Glutamatergic neuron (in vitro differentiated cells): ENCODE data around the gene NEU1. TPM values are rescaled to one million over a fixed set of nuclear protein-coding genes. Genes with fewer than 3 reads are reported as not detected.

Source experiments
- DNase-seq: peaks from one replicate; pipeline ENCODE4 v3.0.0; 2022
- H3K27ac Mint-ChIP-seq: one replicate; pipeline ENCODE4 v1.8.0; 2020; ENCODE audit warnings: mild to moderate bottlenecking, mixed read lengths, inconsistent platforms; ENCODE audit not compliant: unreplicated experiment
- H3K27me3 Mint-ChIP-seq: one replicate; pipeline ENCODE4 v1.8.0; 2020; ENCODE audit warnings: mild to moderate bottlenecking, moderate library complexity, mixed read lengths, inconsistent platforms; ENCODE audit not compliant: unreplicated experiment
- H3K36me3 Mint-ChIP-seq: one replicate; pipeline ENCODE4 v1.8.0; 2020; ENCODE audit warnings: mild to moderate bottlenecking, mixed read lengths, inconsistent platforms; ENCODE audit not compliant: unreplicated experiment
- H3K4me1 Mint-ChIP-seq: one replicate; pipeline ENCODE4 v1.8.0; 2020; ENCODE audit warnings: mild to moderate bottlenecking, low read depth, mixed read lengths, inconsistent platforms; ENCODE audit not compliant: unreplicated experiment
- H3K4me3 Mint-ChIP-seq: one replicate; pipeline ENCODE4 v1.8.0; 2020; ENCODE audit warnings: mild to moderate bottlenecking, mixed read lengths, inconsistent platforms; ENCODE audit not compliant: unreplicated experiment
- H3K9me3 Mint-ChIP-seq: one replicate; pipeline ENCODE4 v1.8.0; 2020; ENCODE audit warnings: mild to moderate bottlenecking, moderate library complexity, mixed read lengths, inconsistent platforms; ENCODE audit not compliant: unreplicated experiment
- total RNA-seq: library from RNA; stranded (reverse); fragmentation: NEBNext Ultra II Directional; extraction: Animal tissue kit (Norgen Biotek cat#: 25700); gene quantifications from one replicate; pipeline ENCODE4 v1.2.1, GENCODE V29; 2021; ENCODE audit not compliant: unreplicated experiment
- TF ChIP-seq, protein P1 (sequence below): fragments of 200-600 bp; sonication (generic); IDR thresholded peaks from one replicate; pipeline ENCODE4 v1.5.0; 2021; ENCODE audit not compliant: partially characterized antibody, unreplicated experiment

Gene NEU1
- total RNA-seq, 1 donor from 2014 or later: 40.2 TPM

- TF ChIP-seq, protein P1, sequence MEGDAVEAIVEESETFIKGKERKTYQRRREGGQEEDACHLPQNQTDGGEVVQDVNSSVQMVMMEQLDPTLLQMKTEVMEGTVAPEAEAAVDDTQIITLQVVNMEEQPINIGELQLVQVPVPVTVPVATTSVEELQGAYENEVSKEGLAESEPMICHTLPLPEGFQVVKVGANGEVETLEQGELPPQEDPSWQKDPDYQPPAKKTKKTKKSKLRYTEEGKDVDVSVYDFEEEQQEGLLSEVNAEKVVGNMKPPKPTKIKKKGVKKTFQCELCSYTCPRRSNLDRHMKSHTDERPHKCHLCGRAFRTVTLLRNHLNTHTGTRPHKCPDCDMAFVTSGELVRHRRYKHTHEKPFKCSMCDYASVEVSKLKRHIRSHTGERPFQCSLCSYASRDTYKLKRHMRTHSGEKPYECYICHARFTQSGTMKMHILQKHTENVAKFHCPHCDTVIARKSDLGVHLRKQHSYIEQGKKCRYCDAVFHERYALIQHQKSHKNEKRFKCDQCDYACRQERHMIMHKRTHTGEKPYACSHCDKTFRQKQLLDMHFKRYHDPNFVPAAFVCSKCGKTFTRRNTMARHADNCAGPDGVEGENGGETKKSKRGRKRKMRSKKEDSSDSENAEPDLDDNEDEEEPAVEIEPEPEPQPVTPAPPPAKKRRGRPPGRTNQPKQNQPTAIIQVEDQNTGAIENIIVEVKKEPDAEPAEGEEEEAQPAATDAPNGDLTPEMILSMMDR: no peak
- H3K4me1 Mint-ChIP-seq: peaks cover 3% of the 10 kb centered on the region
- DNase-seq: no peak
- H3K36me3 Mint-ChIP-seq: peaks cover 5% of the 10 kb centered on the region
- H3K27me3 Mint-ChIP-seq: peaks cover 5% of the 10 kb centered on the region
- no peak overlapping the region for H3K4me3 Mint-ChIP-seq
- no peak overlapping the region for H3K27ac Mint-ChIP-seq
- H3K9me3 Mint-ChIP-seq: peaks cover 2% of the 10 kb centered on the region
These were observed 24.8 kb upstream of the NEU1 start for GRCh38 chr6:31887173-31888007.

- no peak overlapping the region for H3K27ac Mint-ChIP-seq
- H3K9me3 Mint-ChIP-seq: peaks cover 6% of the 10 kb centered on the region
- TF ChIP-seq, protein P1: no peak
- H3K27me3 Mint-ChIP-seq: peaks cover 8% of the 10 kb centered on the region
- H3K36me3 Mint-ChIP-seq: peaks cover 5% of the 10 kb centered on the region
- peaks cover 7% of the 10 kb centered on the region for H3K4me1 Mint-ChIP-seq
- no peak overlapping the region for H3K4me3 Mint-ChIP-seq
- no peak for DNase-seq
These were observed 23.9 kb upstream of the NEU1 start for GRCh38 chr6:31886541-31886991.

DNA sequence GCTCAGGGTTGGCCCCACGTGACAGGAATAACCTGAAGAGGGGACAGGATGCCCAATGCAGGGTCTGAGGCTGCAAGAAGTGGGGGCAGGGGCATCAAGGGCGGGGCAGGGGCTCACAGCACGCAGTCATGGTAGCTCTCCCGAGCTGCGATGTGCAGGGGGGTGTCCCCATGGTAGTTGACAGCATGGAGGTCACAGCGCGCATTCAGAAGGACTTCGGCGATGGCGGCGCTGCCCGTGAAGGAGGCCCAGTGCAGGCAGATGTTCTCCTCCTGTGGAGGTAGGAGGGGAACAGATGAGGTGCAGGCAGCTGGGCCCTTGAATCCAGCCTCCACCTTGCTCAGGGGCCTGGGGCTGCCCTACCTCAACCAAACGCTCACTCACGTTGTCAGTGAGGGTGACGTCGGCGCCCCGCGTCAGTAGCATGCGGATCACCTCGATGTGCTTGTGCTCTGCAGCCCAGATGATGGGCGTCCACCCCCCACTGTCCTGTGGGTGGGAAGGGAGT lies 22.0 kb upstream of the NEU1 start:
- no peak overlapping the region for H3K4me3 Mint-ChIP-seq
- H3K4me1 Mint-ChIP-seq: peaks cover 7% of the 10 kb centered on the region
- peaks cover 8% of the 10 kb centered on the region for H3K9me3 Mint-ChIP-seq
- DNase-seq: no peak
- no peak overlapping the region for H3K27ac Mint-ChIP-seq
- H3K27me3 Mint-ChIP-seq: peaks cover 9% of the 10 kb centered on the region
- TF ChIP-seq, protein P1: no peak
- peaks cover 10% of the 10 kb centered on the region for H3K36me3 Mint-ChIP-seq

DNA sequence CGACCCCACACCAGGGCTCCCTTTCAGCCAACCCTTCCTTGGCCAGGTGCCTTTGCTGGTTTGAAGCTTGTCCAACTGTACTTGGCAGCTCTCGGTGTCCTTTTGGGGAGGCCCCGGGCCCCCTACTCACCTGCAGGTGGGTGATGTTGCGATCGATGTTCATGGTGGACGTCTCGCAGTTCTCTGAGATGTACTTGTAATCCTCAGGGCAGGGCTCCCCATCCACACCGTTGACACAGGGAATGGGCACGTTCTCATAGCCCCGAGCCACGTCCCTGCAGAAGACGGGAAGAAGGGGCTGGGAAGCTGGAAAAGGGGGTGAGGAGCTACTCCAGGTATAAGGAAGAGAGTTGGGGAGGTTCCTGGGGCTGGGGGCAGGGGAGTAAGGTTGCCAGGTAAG lies 21.1 kb upstream of the NEU1 start:
- H3K27ac Mint-ChIP-seq: no peak overlapping the region

More for the DNA sequence above, 21.1 kb upstream of the NEU1 start:
- Mint-ChIP-seq H3K4me1 (peaks cover 9% of the 10 kb centered on the region), H3K4me3 (no peak overlapping the region), H3K36me3 (peaks cover 10% of the 10 kb centered on the region), H3K9me3 (peaks cover 10% of the 10 kb centered on the region), H3K27me3 (peaks cover 9% of the 10 kb centered on the region)
- no peak for DNase-seq
- TF ChIP-seq, protein P1: no peak
